Testis (tissue), 2 donors: ENCODE measurements around the gene KRTAP5-7.

Experiments
- POLR2A ChIP-seq: fragments of 450-650 bp; IDR thresholded peaks from one replicate; pipeline ENCODE4 v1.6.1; 2017; ENCODE audit warnings: antibody characterized with exemption, mild to moderate bottlenecking, moderate library complexity
- TF ChIP-seq, protein P1 (sequence below), 3 experiments: fragments of 450-650 bp in 2 of 3; fragments of 200-600 bp in 1 of 3; sonication (generic) in 1 of 3; IDR thresholded peaks; one replicate each; pipeline ENCODE4 v1.5.1; 2016 to 2019; ENCODE audit warnings: antibody characterized with exemption in 3 of 3, mild to moderate bottlenecking in 2 of 3, moderate library complexity in 1 of 3

DNA sequence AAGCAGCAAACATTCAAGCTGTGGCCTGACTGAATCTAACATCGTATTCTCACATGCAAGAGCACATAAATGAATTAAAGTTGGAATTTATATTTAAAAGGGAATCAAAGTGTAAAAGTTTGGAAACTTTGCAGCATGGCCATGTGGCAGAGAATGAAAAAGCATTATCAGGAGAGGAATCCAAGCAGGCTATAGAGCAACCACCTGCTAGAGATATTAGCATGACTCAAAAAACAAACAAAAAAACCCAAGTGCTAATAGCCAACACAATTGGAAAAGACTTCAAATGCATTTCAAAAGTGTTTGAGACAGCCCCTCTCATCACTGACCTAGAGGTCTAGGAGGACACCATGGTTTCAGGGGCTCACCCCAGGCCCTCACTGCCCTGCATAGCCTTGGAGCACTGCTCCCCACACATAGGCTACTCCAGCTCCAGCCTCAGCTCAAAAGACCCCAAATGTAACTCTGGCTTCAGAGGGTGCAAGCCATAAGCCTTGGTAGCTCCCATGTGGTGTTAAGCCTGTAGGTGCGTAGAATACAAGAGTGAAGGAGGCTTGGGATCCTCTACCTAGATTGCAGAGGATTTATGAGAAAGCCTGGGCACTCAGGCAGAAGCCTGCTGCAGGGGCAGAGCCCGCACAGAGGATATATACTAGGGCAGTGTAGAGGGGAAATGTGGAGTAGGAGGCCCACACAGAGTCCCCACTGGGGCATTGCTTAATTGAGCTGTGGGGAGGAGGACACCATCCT is 1.7 kb upstream of the KRTAP5-7 start:
- no peak for TF ChIP-seq POLR2A
- TF ChIP-seq, protein P1, sequence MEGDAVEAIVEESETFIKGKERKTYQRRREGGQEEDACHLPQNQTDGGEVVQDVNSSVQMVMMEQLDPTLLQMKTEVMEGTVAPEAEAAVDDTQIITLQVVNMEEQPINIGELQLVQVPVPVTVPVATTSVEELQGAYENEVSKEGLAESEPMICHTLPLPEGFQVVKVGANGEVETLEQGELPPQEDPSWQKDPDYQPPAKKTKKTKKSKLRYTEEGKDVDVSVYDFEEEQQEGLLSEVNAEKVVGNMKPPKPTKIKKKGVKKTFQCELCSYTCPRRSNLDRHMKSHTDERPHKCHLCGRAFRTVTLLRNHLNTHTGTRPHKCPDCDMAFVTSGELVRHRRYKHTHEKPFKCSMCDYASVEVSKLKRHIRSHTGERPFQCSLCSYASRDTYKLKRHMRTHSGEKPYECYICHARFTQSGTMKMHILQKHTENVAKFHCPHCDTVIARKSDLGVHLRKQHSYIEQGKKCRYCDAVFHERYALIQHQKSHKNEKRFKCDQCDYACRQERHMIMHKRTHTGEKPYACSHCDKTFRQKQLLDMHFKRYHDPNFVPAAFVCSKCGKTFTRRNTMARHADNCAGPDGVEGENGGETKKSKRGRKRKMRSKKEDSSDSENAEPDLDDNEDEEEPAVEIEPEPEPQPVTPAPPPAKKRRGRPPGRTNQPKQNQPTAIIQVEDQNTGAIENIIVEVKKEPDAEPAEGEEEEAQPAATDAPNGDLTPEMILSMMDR (IDR thresholded peaks at IDR 0.05) = no peak
